GM12864 (cell line): Measurements from ENCODE around the gene LBP.
"Not testable (repeated sequence)": the region's sequence is repeated elsewhere in the genome, so short reads cannot be mapped to it uniquely, and the experiment has no call there.

Experiments
- DNase-seq: peaks from one replicate; pipeline ENCODE4 v3.0.0-alpha.2; 2011; ENCODE audit warnings: low read depth
- H3K4me3 ChIP-seq: 2 replicates; pipeline ENCODE4 v1.5.1; 2011; ENCODE audit warnings: mild to moderate bottlenecking, low read depth, low read length, control low read depth
- TF ChIP-seq, protein P1 (sequence below): IDR thresholded peaks from 2 replicates; pipeline ENCODE4 v1.5.1; 2011; ENCODE audit warnings: low read depth, mild to moderate bottlenecking, moderate library complexity, low read length, control low read depth, inconsistent platforms; ENCODE audit errors: missing control alignments

LBP gene

DNA sequence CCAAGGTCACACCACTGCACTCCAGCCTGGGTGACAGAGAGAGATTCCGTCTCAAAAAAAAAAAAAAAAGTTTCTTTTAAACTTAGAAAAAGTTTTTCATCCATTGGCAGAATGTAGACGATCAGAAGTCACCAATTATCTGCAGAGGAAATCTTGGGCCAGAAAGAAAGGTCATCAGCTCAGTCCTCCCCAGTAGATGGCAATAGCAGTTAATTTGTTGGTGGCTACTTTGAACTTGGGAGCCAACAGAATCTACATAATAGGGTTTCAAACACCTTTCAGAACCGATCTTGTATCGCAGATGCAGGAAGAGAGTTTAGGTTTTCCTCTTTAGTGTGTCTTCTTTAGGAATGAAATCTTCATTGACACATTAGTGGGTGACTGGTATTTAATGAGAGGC, 41.7 kb downstream of the LBP start:
- TF ChIP-seq, protein P1, sequence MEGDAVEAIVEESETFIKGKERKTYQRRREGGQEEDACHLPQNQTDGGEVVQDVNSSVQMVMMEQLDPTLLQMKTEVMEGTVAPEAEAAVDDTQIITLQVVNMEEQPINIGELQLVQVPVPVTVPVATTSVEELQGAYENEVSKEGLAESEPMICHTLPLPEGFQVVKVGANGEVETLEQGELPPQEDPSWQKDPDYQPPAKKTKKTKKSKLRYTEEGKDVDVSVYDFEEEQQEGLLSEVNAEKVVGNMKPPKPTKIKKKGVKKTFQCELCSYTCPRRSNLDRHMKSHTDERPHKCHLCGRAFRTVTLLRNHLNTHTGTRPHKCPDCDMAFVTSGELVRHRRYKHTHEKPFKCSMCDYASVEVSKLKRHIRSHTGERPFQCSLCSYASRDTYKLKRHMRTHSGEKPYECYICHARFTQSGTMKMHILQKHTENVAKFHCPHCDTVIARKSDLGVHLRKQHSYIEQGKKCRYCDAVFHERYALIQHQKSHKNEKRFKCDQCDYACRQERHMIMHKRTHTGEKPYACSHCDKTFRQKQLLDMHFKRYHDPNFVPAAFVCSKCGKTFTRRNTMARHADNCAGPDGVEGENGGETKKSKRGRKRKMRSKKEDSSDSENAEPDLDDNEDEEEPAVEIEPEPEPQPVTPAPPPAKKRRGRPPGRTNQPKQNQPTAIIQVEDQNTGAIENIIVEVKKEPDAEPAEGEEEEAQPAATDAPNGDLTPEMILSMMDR: no peak
- DNase-seq: no peak

DNA sequence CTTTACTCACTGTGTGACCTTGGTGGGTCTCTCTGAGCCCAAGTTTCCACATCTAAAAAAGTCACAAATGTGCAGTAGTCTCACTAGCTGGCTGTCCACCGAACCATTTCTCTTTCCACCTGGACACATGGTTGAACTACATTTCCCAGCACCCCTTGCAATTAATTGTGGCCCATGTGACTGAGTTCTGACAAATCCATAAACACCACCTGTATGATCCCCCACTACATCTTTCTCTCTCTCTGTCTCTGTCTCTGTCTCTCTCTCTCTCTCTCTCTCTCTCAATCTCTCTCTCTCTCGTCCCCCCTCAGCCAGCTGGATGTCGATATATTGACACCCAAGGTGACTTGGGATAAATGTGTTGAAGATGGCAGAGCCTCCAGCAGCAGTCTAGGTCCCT, 46.1 kb downstream of the LBP start:
- TF ChIP-seq, protein P1: no peak
- DNase-seq: no peak
- H3K4me3 ChIP-seq: no peak overlapping the region

More for the DNA sequence above, 41.7 kb downstream of the LBP start:
- no peak overlapping the region for H3K4me3 ChIP-seq

GRCh38 chr20:38393259-38393658, 47.0 kb downstream of the LBP start:
- DNase-seq: no peak
- TF ChIP-seq, protein P1: no peak
- H3K4me3 ChIP-seq: no peak overlapping the region

DNA sequence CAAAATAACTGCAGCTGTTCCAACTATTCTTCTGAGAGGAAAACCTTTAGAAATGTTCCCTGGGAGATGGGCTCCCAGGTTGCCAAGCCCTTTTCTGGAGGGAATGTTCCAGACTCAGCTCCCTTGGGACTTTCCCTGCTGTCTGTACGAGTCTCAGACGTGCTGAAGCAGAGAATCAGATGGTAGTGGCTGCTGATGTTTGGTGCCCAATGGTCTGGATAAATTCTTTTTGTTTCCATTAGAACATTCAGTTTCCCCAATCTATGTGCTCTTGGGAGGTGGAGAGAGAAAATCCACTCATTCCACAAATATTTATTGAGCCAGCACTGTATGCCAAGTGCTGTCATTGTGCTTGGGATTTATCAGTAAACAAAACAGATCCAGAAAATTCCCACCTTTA, 48.9 kb downstream of the LBP start:
- TF ChIP-seq, protein P1: no peak
- H3K4me3 ChIP-seq: no peak overlapping the region
- DNase-seq: no peak

DNA sequence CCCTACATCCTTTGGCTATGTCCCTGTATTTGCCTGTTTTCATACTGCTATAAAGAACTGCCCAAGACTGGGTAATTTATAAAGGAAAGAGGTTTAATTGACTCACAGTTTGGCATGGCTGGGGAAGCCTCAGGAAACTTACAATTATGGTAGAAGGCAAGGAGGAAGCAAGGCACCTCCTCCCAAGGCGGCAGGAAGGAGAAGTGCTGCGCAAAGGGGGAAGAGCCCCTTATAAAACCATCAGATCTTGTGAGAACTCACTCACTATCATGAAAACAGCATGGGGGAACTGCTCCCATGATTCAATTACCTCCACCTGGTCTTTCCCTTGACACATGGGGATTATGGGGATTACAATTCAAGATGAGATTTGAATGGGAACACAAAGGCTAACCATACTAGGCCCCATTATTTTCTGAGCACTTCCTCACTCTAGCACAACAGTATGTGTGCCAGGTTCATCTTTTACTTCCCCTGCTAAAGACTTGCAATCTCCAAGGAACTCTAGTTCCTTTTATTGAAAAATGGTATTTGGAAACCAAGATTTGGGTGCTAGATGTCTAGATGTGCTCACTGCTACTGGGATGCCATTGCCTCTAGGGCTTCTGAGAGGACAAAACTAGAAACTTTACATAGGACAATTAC, 49.6 kb downstream of the LBP start:
- not testable (repeated sequence) for H3K4me3 ChIP-seq, DNase-seq

DNA sequence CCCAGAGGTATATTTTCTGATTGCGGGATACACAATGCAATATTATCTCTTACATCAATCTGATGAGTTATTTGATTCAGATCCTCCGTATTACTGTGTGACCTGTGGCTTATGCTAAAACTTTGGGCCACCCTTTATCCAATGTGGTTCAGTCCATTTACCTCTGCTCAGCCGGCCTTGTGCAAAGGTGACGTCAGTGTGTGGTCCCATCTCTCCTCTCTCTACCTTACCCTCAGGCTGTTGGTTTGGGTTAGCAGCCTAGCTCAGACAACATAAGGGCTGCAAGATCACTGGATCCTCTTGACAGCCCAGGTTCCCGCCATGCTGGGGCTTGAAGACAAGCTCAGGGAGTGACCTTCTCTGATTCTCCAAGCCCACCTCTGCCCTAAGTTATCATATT, 55.8 kb downstream of the LBP start:
- no peak for DNase-seq
- TF ChIP-seq, protein P1: no peak
- H3K4me3 ChIP-seq: no peak overlapping the region

GRCh38 chr20:38402816-38403215, 56.5 kb downstream of the LBP start:
- no peak for DNase-seq
- TF ChIP-seq, protein P1: no peak
- H3K4me3 ChIP-seq: no peak overlapping the region

- H3K4me3 ChIP-seq: no peak overlapping the region
- DNase-seq: no peak
- TF ChIP-seq, protein P1: no peak
Measured at GRCh38 chr20:38404016-38404415, 57.7 kb downstream of the LBP start.
